Measurements from ENCODE around the gene CD200R1. TPM values are rescaled to one million over a fixed set of nuclear protein-coding genes. Genes with fewer than 3 reads are reported as not detected.
"Not testable (repeated sequence)": the region's sequence is repeated elsewhere in the genome, so short reads cannot be mapped to it uniquely, and the experiment has no call there.

CD200R1 gene
- polyA plus RNA-seq, 6 donors from 2014 or later, result 0.52 to 3.8 (median 1.9) TPM; not detected in 1

DNA sequence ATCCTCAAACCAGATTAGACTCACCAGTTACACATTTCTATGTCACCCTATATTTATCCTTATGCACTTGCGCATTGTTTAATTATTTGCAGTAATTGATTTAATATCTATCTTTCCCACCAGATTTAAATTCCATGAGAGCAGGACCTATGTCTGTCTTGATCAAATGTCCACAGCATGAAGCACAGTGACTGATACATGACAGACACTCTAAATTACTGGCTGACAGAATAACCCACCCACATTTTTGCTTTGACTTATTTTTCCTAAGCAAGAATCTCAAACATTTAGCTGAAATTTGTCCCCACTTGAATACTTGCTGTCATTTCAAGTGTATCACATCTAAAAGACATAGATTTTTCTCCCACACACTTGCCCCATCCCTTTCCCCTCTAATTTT lies 7.5 kb downstream of the CD200R1 start:
- Mint-ChIP-seq H3K9me3 (peaks cover 5 to 27% (median 19%) of the 10 kb centered on the region in 7 donors), H3K4me3 (peak overlapping the region in 1 of 8 donors; percentile 1), H3K4me1 (peaks cover 20 to 31% (median 21%) of the 10 kb centered on the region in 3 donors), H3K27me3 (no peaks in the 10 kb centered on the region), H3K27ac (peak overlapping the region in 3 of 6 donors; percentile 12 to 87 (median 77)), H3K36me3 (peaks cover 17 to 24% of the 10 kb centered on the region in 2 donors)
- ATAC-seq (ENCODE audit: low read depth in 2 of 2) (no peak), DNase-seq (no peak)

DNA sequence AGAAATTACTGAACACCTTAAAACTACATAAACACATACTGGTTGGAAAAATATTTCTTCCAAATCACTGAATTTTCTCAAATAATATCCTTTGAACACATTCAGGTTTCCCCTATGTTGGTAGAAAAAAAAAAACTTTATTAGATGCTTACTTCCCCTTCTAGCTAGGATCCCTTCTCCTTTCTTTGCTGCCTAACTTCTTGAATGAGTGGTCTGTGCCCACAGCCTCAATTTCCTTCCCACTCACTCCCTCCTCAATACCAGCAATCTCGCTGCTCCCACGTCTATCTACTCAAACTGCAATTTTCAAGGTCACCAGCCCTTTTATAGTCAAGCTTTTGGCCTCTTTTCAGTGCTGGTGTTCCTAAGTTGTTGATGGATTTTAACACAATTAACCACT lies 8.3 kb downstream of the CD200R1 start:
- Mint-ChIP-seq H3K9me3 (peaks cover 5 to 29% (median 19%) of the 10 kb centered on the region in 7 donors), H3K4me3 (peak overlapping the region in 1 of 8 donors; percentile 30), H3K36me3 (peaks cover 17 to 24% of the 10 kb centered on the region in 2 donors), H3K4me1 (peaks cover 20 to 30% (median 21%) of the 10 kb centered on the region in 3 donors), H3K27ac (peak overlapping the region in 1 of 6 donors; percentile 12), H3K27me3 (no peaks in the 10 kb centered on the region)
- ATAC-seq (ENCODE audit: low read depth in 2 of 2) (peak in 1 of 2 donors; percentile 66), DNase-seq (no peak)

DNA sequence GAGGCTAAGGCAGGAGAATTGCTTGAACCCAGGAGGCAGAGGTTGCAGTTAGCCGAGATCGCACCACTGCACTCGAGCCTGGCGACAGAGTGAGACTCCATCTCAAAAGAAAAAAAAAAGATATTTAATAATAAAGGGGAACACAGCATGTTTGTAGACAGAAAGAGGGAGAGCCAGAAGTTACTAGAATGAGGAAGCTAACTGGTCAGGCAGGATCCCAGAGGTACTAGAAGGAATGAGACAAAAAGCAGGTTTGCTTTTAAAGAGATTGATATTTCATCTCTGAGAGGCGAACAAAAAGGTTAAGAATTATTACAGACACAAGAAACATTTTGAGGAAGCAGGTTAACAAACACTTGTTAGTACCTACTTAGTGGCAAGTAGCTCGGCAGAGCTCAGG lies 9.2 kb downstream of the CD200R1 start:
- peaks cover 20 to 31% (median 21%) of the 10 kb centered on the region in 3 donors for H3K4me1 Mint-ChIP-seq
- no peaks in the 10 kb centered on the region for H3K27me3 Mint-ChIP-seq
- H3K36me3 Mint-ChIP-seq, result peaks cover 17 to 24% of the 10 kb centered on the region in 2 donors
- H3K4me3 Mint-ChIP-seq, result no peak overlapping the region
- DNase-seq, result no peak
- no peak for ATAC-seq (ENCODE audit: low read depth in 2 of 2)
- peak overlapping the region in 1 of 6 donors; percentile 19 for H3K27ac Mint-ChIP-seq
- H3K9me3 Mint-ChIP-seq, result peaks cover 5 to 29% (median 19%) of the 10 kb centered on the region in 7 donors

DNA sequence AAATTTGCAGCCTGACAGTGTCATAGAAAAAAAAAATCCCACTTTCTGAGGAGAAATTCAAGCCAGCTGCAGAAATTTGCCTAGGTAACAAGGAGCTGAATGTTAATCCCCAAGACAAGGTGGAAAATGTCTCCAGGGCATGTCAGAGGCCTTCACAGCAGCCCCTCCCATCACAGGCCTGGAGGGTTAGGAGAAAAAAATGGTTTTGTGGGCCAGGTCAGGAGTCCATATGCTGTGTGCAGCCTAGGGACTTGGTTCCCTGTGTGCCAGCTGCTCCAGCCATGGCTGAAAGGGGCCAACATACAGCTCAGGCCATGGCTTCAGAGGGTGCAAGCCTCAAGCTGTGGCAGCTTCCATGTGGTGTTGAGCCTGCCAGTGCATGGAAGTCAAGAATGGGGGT lies 11.2 kb downstream of the CD200R1 start:
- H3K9me3 Mint-ChIP-seq, result peaks cover 5 to 29% (median 19%) of the 10 kb centered on the region in 7 donors
- ATAC-seq (ENCODE audit: low read depth in 2 of 2) (no peak), DNase-seq (no peak)
- peaks cover 26 to 31% (median 31%) of the 10 kb centered on the region in 3 donors for H3K4me1 Mint-ChIP-seq
- H3K36me3 Mint-ChIP-seq, result peaks cover 17 to 24% of the 10 kb centered on the region in 2 donors
- H3K4me3 Mint-ChIP-seq, result no peak overlapping the region
- H3K27ac Mint-ChIP-seq, result no peak overlapping the region
- no peaks in the 10 kb centered on the region for H3K27me3 Mint-ChIP-seq

DNA sequence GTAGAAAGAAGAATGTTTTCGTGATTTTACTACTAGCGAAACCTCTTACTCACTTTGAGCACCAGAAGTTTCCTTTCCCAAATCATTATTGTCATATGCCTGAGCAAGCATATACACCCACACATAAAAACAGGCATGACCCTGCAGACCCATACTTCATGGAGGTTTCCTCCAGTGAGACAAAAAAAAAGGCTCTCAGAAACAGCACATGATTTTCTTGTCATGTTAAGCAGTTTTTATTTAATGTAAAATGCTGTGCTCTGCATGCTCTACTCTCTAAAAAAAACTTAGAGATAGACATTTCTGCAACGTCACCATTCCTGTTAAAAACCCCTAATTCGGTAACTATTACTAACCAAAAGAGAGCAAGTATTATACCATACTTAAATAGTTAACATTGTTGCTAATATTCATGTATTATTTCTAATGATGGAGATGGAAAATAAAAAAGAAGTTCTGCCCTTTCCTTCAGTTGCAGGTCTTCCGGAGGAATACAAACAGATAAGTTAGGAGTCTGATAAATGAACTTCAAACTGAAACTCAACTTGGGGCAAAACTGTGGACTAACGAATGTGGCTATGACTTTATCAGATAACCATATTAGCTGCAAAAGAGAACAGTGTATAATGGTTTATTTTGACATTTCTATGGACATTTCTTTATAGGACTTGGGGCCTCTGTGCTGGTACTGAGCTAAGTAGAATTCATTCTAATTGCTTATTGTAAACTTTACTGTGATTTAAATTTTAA lies 15.9 kb downstream of the CD200R1 start:
- Mint-ChIP-seq H3K36me3 (peaks cover 23 to 24% of the 10 kb centered on the region in 2 donors), H3K4me3 (peak overlapping the region in 4 of 8 donors; percentile 1 to 62 (median 36))

DNA sequence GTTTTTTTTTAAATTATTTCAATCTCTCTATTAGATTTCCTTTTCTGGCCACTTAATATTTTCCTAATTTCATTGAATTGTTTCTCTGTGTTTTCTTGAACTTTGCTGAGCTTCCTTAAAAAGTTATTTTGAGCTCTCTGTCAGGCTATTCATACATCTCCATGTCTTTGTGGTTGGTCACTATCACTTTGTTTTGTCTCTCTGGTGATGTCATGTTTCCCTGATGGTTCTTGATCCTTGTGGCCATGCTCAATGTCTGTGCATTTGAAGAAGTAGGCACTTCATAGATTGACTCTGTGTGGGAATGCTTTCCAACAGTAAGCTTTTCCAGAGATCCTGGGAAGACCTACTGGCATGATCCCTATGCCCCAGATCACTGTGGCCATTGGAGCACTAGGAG lies 18.6 kb downstream of the CD200R1 start:
- Mint-ChIP-seq H3K9me3 (peaks cover 4 to 24% (median 10%) of the 10 kb centered on the region in 7 donors), H3K4me3 (no peak overlapping the region), H3K36me3 (peaks cover 13 to 16% of the 10 kb centered on the region in 2 donors), H3K27ac (no peak overlapping the region), H3K27me3 (no peaks in the 10 kb centered on the region), H3K4me1 (peaks cover 4 to 18% (median 11%) of the 10 kb centered on the region in 3 donors)
- no peak for ATAC-seq (ENCODE audit: low read depth in 2 of 2)
- no peak for DNase-seq

More for the DNA sequence above, 15.9 kb downstream of the CD200R1 start:
- Mint-ChIP-seq H3K4me1 (peaks cover 7 to 18% (median 11%) of the 10 kb centered on the region in 3 donors), H3K27me3 (no peaks in the 10 kb centered on the region), H3K27ac (peak overlapping the region in 3 of 6 donors; percentile 5 to 57 (median 21)), H3K9me3 (peaks cover 10 to 40% (median 23%) of the 10 kb centered on the region in 7 donors)
- ATAC-seq (ENCODE audit: low read depth in 2 of 2), result no peak
- no peak for DNase-seq

DNA sequence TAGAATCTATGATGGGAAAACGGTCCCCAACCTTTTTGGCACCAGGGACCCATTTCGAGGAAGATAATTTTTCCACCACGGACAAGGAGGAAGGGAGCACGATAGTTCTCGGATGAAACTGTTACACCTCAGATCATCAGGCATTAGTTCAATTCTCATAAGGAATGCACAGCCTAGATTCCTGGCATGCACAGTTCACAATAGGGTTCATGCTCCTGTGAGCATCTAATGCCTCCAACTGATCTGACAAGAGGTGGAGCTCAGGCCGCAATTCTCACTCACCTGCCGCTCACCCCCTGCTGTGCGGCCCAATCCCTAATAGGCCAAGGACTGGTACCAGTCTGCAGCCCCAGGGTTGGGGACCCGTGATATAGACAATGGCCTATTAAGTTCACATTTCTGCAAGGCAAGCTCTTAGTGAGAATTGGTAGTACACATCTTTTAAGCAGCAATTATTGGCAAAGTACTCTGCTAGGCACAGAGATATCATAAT lies 26.5 kb downstream of the CD200R1 start:
- H3K9me3 Mint-ChIP-seq, result peaks cover 0 to 20% (median 10%) of the 10 kb centered on the region in 7 donors
- ATAC-seq (ENCODE audit: low read depth in 2 of 2) (no peak), DNase-seq (no peak)
- H3K36me3 Mint-ChIP-seq, result peaks cover 0 to 11% of the 10 kb centered on the region in 2 donors
- no peak overlapping the region for H3K27ac Mint-ChIP-seq
- no peaks in the 10 kb centered on the region for H3K4me1 Mint-ChIP-seq
- H3K27me3 Mint-ChIP-seq, result no peaks in the 10 kb centered on the region
- H3K4me3 Mint-ChIP-seq, result no peak overlapping the region

GRCh38 chr3:112931736-112932521 lies 43.0 kb downstream of the CD200R1 start:
- peak overlapping the region in 1 of 6 donors; percentile 76 for H3K27ac Mint-ChIP-seq
- H3K36me3 Mint-ChIP-seq, result peaks cover 11 to 19% of the 10 kb centered on the region in 2 donors
- peaks cover 0 to 29% (median 14%) of the 10 kb centered on the region in 7 donors for H3K9me3 Mint-ChIP-seq
- H3K27me3 Mint-ChIP-seq, result peaks cover 0 to 3% (median 0%) of the 10 kb centered on the region in 3 donors
- ATAC-seq (ENCODE audit: low read depth in 2 of 2), result no peak
- peaks cover 5 to 7% (median 6%) of the 10 kb centered on the region in 3 donors for H3K4me1 Mint-ChIP-seq
- no peak overlapping the region for H3K4me3 Mint-ChIP-seq
- no peak for DNase-seq

DNA sequence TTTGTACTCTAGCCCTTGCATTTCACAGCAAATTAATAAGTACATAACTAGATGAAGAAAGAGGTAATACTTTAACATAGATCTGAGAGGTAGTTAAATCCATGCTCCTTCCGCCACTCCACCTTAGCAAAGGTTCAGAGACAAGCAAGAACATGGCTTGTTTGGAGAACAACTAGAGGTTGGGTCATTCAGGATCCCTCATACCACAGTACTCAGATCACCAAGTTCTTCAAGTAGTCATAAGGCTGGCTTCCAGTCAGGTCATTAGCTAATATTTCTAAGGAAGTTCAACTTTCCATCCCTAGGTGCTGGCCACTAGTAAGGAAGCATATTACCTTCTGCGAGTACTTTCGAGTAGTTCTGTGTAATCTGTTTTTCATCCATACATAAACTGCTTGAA lies 44.1 kb downstream of the CD200R1 start:
- peaks cover 8 to 11% of the 10 kb centered on the region in 2 donors for H3K36me3 Mint-ChIP-seq
- DNase-seq (no peak), ATAC-seq (ENCODE audit: low read depth in 2 of 2) (no peak)
- H3K4me1 Mint-ChIP-seq, result peaks cover 4 to 6% (median 5%) of the 10 kb centered on the region in 3 donors
- peaks cover 0 to 1% (median 0%) of the 10 kb centered on the region in 3 donors for H3K27me3 Mint-ChIP-seq
- H3K9me3 Mint-ChIP-seq, result peaks cover 0 to 18% (median 7%) of the 10 kb centered on the region in 7 donors
- no peak overlapping the region for H3K4me3 Mint-ChIP-seq
- no peak overlapping the region for H3K27ac Mint-ChIP-seq

GRCh38 chr3:112925969-112926368 lies 48.9 kb downstream of the CD200R1 start:
- H3K36me3 Mint-ChIP-seq, result no peaks in the 10 kb centered on the region
- DNase-seq (no peak), ATAC-seq (ENCODE audit: low read depth in 2 of 2) (no peak)
- H3K4me3 Mint-ChIP-seq, result no peak overlapping the region
- no peaks in the 10 kb centered on the region for H3K9me3 Mint-ChIP-seq
- H3K27me3 Mint-ChIP-seq, result no peaks in the 10 kb centered on the region
- no peak overlapping the region for H3K27ac Mint-ChIP-seq
- peaks cover 0 to 2% (median 0%) of the 10 kb centered on the region in 3 donors for H3K4me1 Mint-ChIP-seq

GRCh38 chr3:112925560-112925959 lies 49.3 kb downstream of the CD200R1 start:
- Mint-ChIP-seq H3K36me3 (no peaks in the 10 kb centered on the region), H3K4me1 (peaks cover 0 to 2% (median 0%) of the 10 kb centered on the region in 3 donors), H3K4me3 (no peak overlapping the region), H3K9me3 (no peaks in the 10 kb centered on the region), H3K27ac (peak overlapping the region in 1 of 6 donors; percentile 8), H3K27me3 (no peaks in the 10 kb centered on the region)
- ATAC-seq (ENCODE audit: low read depth in 2 of 2) (no peak), DNase-seq (no peak)

GRCh38 chr3:112919541-112919940 lies 55.4 kb downstream of the CD200R1 start:
- H3K4me1 Mint-ChIP-seq; H3K4me3 Mint-ChIP-seq; H3K27ac Mint-ChIP-seq; ATAC-seq (ENCODE audit: low read depth in 2 of 2); H3K27me3 Mint-ChIP-seq; DNase-seq: not testable (repeated sequence)
- Mint-ChIP-seq H3K36me3 (peaks cover 6 to 20% of the 10 kb centered on the region in 2 donors), H3K9me3 (peaks cover 13 to 41% (median 26%) of the 10 kb centered on the region in 7 donors)

- Mint-ChIP-seq H3K4me1 (peaks cover 58 to 83% (median 80%) of the 10 kb centered on the region in 3 donors), H3K9me3 (peaks cover 5 to 21% (median 11%) of the 10 kb centered on the region in 7 donors), H3K36me3 (peaks cover 0 to 33% of the 10 kb centered on the region in 2 donors), H3K4me3 (peak overlapping the region; percentile 44 to 85 (median 72)), H3K27me3 (no peaks in the 10 kb centered on the region), H3K27ac (peak overlapping the region; percentile 36 to 98 (median 84))
- ATAC-seq (ENCODE audit: low read depth in 2 of 2) (peak; percentile 96), DNase-seq (peak; percentile 29)
Measured at GRCh38 chr3:112908252-112908651, 66.7 kb downstream of the CD200R1 start.
